Memory B cell (primary cell): Measurements from ENCODE around the gene CACNA1C.

Source experiments
- ATAC-seq: fragments of 150-1000 bp; cut with Tn5 transposase; 2 replicates; pipeline ENCODE4 v1.10.0; 2021; ENCODE audit warnings: low read depth, mild to moderate bottlenecking, moderate library complexity
- DNase-seq, 2 donors: peaks; one replicate each; pipeline ENCODE4 v3.0.0; 2022; ENCODE audit warnings: low spot score in 2 of 2
- H3K27ac Mint-ChIP-seq: one replicate; pipeline ENCODE4 v1.8.0; 2022; ENCODE audit warnings: mild to moderate bottlenecking, moderate library complexity, mixed read lengths
- H3K27me3 Mint-ChIP-seq: one replicate; pipeline ENCODE4 v1.8.0; 2022; ENCODE audit warnings: mixed read lengths
- H3K36me3 Mint-ChIP-seq: one replicate; pipeline ENCODE4 v1.8.0; 2022; ENCODE audit warnings: mild to moderate bottlenecking, mixed read lengths
- H3K4me1 Mint-ChIP-seq: one replicate; pipeline ENCODE4 v1.8.0; 2022; ENCODE audit warnings: mixed read lengths
- H3K4me3 Mint-ChIP-seq: one replicate; pipeline ENCODE4 v1.8.0; 2022; ENCODE audit warnings: mild to moderate bottlenecking, moderate library complexity, mixed read lengths
- H3K9me3 Mint-ChIP-seq: one replicate; pipeline ENCODE4 v1.8.0; 2022; ENCODE audit warnings: mixed read lengths

CACNA1C gene

GRCh38 chr12:2405039-2405438 lies 352.3 kb downstream of the CACNA1C start:
- H3K27me3 Mint-ChIP-seq = peaks cover 6% of the 10 kb centered on the region

DNA sequence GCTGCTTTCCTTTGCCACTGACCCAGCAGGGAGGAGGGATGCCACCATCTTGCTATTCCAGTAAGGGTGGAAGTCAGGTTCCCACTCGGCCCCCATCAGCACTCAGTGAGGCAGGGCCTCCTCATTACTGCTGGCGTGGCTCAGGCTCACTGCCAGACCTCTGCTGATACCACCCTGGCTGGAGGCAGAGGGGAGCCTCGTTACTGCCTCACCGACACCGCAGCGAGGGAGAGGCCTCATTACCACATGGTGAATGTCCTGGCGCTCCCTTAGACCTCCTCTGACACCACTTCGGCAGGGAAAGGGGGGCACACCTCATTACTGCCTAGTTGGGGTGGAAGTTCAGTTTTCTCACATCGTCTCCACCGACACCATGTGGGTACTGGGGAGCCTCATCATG lies 354.1 kb downstream of the CACNA1C start:
- DNase-seq (no peak), ATAC-seq (no peak)
- Mint-ChIP-seq H3K27me3 (peaks cover 5% of the 10 kb centered on the region), H3K36me3 (no peaks in the 10 kb centered on the region), H3K4me3 (no peak overlapping the region), H3K4me1 (peaks cover 3% of the 10 kb centered on the region), H3K9me3 (no peaks in the 10 kb centered on the region), H3K27ac (no peak overlapping the region)

More at GRCh38 chr12:2405039-2405438, 352.3 kb downstream of the CACNA1C start:
- no peak overlapping the region for H3K4me3 Mint-ChIP-seq
- ATAC-seq = no peak
- H3K36me3 Mint-ChIP-seq = no peaks in the 10 kb centered on the region
- H3K9me3 Mint-ChIP-seq = no peaks in the 10 kb centered on the region
- H3K4me1 Mint-ChIP-seq = peaks cover 3% of the 10 kb centered on the region
- no peak overlapping the region for H3K27ac Mint-ChIP-seq
- DNase-seq = no peak

- no peaks in the 10 kb centered on the region for H3K36me3 Mint-ChIP-seq
- DNase-seq (no peak), ATAC-seq (no peak)
- H3K27ac Mint-ChIP-seq = no peak overlapping the region
- H3K4me1 Mint-ChIP-seq = peaks cover 3% of the 10 kb centered on the region
- H3K27me3 Mint-ChIP-seq = peaks cover 5% of the 10 kb centered on the region
- no peak overlapping the region for H3K4me3 Mint-ChIP-seq
- H3K9me3 Mint-ChIP-seq = no peaks in the 10 kb centered on the region
These were observed 355.5 kb downstream of the CACNA1C start for GRCh38 chr12:2408262-2408661.

DNA sequence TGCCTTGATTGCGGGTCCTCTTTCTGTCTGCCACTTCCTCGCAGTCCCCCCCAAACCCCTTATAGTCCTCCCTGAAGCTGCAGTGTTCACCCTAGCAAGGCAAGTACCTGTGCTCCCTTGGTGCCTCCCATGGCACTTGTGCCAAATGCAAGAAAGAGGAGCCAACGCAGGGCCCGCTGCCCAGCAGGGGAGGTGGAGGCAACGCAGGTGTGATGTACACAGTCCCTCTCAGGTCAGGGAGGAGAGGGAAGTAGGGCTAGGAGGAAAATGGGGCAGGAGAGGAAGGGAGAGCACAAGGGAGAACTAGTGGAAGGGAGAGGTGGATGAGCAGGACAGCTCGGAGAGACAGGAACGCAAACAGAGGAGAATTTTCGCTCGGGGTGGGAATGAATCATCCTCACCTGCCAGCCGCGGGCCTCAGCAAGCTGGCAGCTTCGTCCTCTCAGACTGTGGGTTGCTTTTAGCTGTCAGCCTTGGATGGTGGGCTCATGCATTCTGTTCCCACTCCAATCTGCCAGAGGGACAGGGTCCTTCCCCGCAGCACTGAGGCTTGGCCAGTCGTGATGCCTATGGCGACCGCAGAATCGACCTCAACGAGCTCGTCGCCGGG lies 357.0 kb downstream of the CACNA1C start:
- Mint-ChIP-seq H3K9me3 (no peaks in the 10 kb centered on the region), H3K4me3 (no peak overlapping the region), H3K27ac (no peak overlapping the region), H3K4me1 (peaks cover 3% of the 10 kb centered on the region), H3K36me3 (no peaks in the 10 kb centered on the region), H3K27me3 (peaks cover 5% of the 10 kb centered on the region)
- ATAC-seq (no peak), DNase-seq (no peak)

GRCh38 chr12:2410496-2410895 lies 357.7 kb downstream of the CACNA1C start:
- peaks cover 3% of the 10 kb centered on the region for H3K4me1 Mint-ChIP-seq
- H3K9me3 Mint-ChIP-seq = no peaks in the 10 kb centered on the region
- H3K27me3 Mint-ChIP-seq = peaks cover 8% of the 10 kb centered on the region
- no peak overlapping the region for H3K4me3 Mint-ChIP-seq
- no peak for ATAC-seq
- no peaks in the 10 kb centered on the region for H3K36me3 Mint-ChIP-seq
- DNase-seq = no peak
- H3K27ac Mint-ChIP-seq = no peak overlapping the region

- Mint-ChIP-seq H3K27ac (no peak overlapping the region), H3K27me3 (peaks cover 8% of the 10 kb centered on the region), H3K9me3 (no peaks in the 10 kb centered on the region)
These were observed 358.2 kb downstream of the CACNA1C start for GRCh38 chr12:2411011-2411410.

GRCh38 chr12:2411616-2412304 lies 359.0 kb downstream of the CACNA1C start:
- no peak overlapping the region for H3K4me3 Mint-ChIP-seq
- H3K27me3 Mint-ChIP-seq = peaks cover 11% of the 10 kb centered on the region
- no peak for ATAC-seq
- peaks cover 3% of the 10 kb centered on the region for H3K4me1 Mint-ChIP-seq
- H3K9me3 Mint-ChIP-seq = no peaks in the 10 kb centered on the region
- no peak for DNase-seq
- H3K36me3 Mint-ChIP-seq = no peaks in the 10 kb centered on the region
- no peak overlapping the region for H3K27ac Mint-ChIP-seq

More at GRCh38 chr12:2411011-2411410, 358.2 kb downstream of the CACNA1C start:
- no peak for DNase-seq
- Mint-ChIP-seq H3K4me3 (no peak overlapping the region), H3K4me1 (peaks cover 3% of the 10 kb centered on the region), H3K36me3 (no peaks in the 10 kb centered on the region)
- ATAC-seq = no peak

- DNase-seq (no peak), ATAC-seq (no peak)
- H3K36me3 Mint-ChIP-seq = no peaks in the 10 kb centered on the region
- H3K27ac Mint-ChIP-seq = no peak overlapping the region
- peaks cover 11% of the 10 kb centered on the region for H3K27me3 Mint-ChIP-seq
- H3K4me1 Mint-ChIP-seq = peaks cover 3% of the 10 kb centered on the region
- no peak overlapping the region for H3K4me3 Mint-ChIP-seq
- no peaks in the 10 kb centered on the region for H3K9me3 Mint-ChIP-seq
These were observed 359.5 kb downstream of the CACNA1C start for GRCh38 chr12:2412305-2412643.

DNA sequence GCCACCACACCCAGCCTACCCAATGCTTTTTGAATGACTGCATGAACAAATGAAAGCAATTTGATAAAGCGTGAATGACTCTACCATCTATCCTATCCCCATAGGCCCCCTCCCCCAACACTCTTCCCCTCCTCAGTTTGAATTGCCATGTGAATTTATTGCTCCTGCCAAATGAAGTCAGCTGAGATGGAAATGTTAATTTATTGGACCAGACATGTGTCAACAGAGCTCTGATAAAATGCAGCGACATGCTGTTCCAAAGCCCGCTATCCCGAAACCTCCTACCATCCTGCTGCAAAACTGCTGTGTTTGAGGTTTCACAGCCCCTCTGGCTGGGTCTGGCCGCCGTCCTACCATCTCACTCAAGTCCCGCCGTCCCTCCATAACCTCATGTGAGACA lies 360.5 kb downstream of the CACNA1C start:
- H3K4me1 Mint-ChIP-seq = peaks cover 3% of the 10 kb centered on the region
- no peak for DNase-seq
- H3K36me3 Mint-ChIP-seq = no peaks in the 10 kb centered on the region
- no peaks in the 10 kb centered on the region for H3K9me3 Mint-ChIP-seq
- no peak overlapping the region for H3K27ac Mint-ChIP-seq
- no peak overlapping the region for H3K4me3 Mint-ChIP-seq
- no peak for ATAC-seq
- peaks cover 13% of the 10 kb centered on the region for H3K27me3 Mint-ChIP-seq

- H3K36me3 Mint-ChIP-seq = no peaks in the 10 kb centered on the region
- peaks cover 13% of the 10 kb centered on the region for H3K27me3 Mint-ChIP-seq
- ATAC-seq (no peak), DNase-seq (no peak)
- H3K27ac Mint-ChIP-seq = no peak overlapping the region
- no peak overlapping the region for H3K4me3 Mint-ChIP-seq
- peaks cover 3% of the 10 kb centered on the region for H3K4me1 Mint-ChIP-seq
- H3K9me3 Mint-ChIP-seq = no peaks in the 10 kb centered on the region
These were observed 361.4 kb downstream of the CACNA1C start for GRCh38 chr12:2413999-2414792.

DNA sequence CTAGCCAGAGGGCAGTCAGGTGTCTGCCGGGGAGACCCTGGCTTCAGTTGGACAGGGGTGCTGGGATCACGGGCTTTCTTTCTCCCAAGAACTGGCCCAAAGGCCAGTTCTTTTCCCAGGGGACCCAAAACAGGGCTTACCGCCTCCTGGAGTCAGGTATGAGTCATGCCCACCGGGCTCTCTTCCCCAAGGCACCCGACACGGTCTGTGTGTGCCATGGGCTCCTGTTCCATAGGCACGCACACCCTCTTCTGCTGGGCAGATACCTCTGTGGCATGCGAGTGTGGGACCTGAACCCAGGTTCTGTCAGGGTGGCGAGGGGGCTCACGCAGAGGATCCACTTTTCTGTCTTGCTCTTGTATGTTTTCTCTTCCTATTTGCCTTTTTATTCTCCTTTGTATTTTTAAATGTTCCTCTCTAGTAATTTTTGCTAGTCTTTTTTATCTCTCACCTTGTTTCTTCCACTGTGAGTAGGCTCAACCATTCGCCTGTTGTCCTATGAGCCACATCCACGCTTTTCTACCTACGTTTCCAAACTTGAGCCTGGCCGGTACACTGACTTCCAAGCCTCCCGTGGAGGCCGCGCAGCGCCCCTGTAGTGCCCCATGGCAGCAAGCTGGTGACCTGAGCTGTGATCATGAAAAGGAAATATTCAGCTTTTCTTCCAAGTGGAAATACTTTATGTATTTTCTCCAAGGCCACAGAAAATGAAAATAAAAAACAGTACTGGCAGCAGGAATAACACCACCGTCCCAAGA lies 362.2 kb downstream of the CACNA1C start:
- Mint-ChIP-seq H3K27ac (no peak overlapping the region), H3K4me1 (no peaks in the 10 kb centered on the region), H3K27me3 (peaks cover 11% of the 10 kb centered on the region), H3K4me3 (no peak overlapping the region), H3K9me3 (no peaks in the 10 kb centered on the region), H3K36me3 (no peaks in the 10 kb centered on the region)
- ATAC-seq (no peak), DNase-seq (no peak)

- H3K27me3 Mint-ChIP-seq = peaks cover 11% of the 10 kb centered on the region
- no peak overlapping the region for H3K27ac Mint-ChIP-seq
- no peak for ATAC-seq
- H3K4me1 Mint-ChIP-seq = no peaks in the 10 kb centered on the region
- no peak for DNase-seq
- no peak overlapping the region for H3K4me3 Mint-ChIP-seq
- no peaks in the 10 kb centered on the region for H3K36me3 Mint-ChIP-seq
- H3K9me3 Mint-ChIP-seq = no peaks in the 10 kb centered on the region
These were observed 362.8 kb downstream of the CACNA1C start for GRCh38 chr12:2415568-2415944.

- Mint-ChIP-seq H3K27me3 (peaks cover 10% of the 10 kb centered on the region), H3K36me3 (no peaks in the 10 kb centered on the region), H3K27ac (no peak overlapping the region), H3K4me3 (no peak overlapping the region), H3K4me1 (no peaks in the 10 kb centered on the region), H3K9me3 (no peaks in the 10 kb centered on the region)
- DNase-seq = no peak
- ATAC-seq = no peak
These were observed 363.4 kb downstream of the CACNA1C start for GRCh38 chr12:2416158-2416557.
